GM18907 (cell line): ENCODE data around the gene CITED2.
"Not testable (repeated sequence)": the region's sequence is repeated elsewhere in the genome, so short reads cannot be mapped to it uniquely, and the experiment has no call there.

Experiments
- ATAC-seq: cut with Tn5 transposase; IDR thresholded peaks from one replicate; pipeline ENCODE4 v1.9.1; 2021; ENCODE audit warnings: mild to moderate bottlenecking, moderate library complexity; ENCODE audit not compliant: unreplicated experiment

Gene CITED2

GRCh38 chr6:139367810-139368351 lies 6.6 kb downstream of the CITED2 start:
- no peak for ATAC-seq

GRCh38 chr6:139364982-139365379 lies 9.5 kb downstream of the CITED2 start:
- ATAC-seq = no peak

- peak; percentile 44 for ATAC-seq
These were observed 10.0 kb downstream of the CITED2 start for GRCh38 chr6:139364302-139364981.

- ATAC-seq = not testable (repeated sequence)
These were observed 10.7 kb downstream of the CITED2 start for GRCh38 chr6:139363797-139364196.

GRCh38 chr6:139363123-139363522 lies 11.3 kb downstream of the CITED2 start:
- not testable (repeated sequence) for ATAC-seq

GRCh38 chr6:139361211-139361610 lies 13.2 kb downstream of the CITED2 start:
- ATAC-seq = no peak

GRCh38 chr6:139356924-139357323 lies 17.5 kb downstream of the CITED2 start:
- no peak for ATAC-seq

GRCh38 chr6:139355777-139356445 lies 18.5 kb downstream of the CITED2 start:
- no peak for ATAC-seq

- ATAC-seq = peak; percentile 73
These were observed 19.3 kb downstream of the CITED2 start for GRCh38 chr6:139355172-139355571.

GRCh38 chr6:139354189-139354588 lies 20.3 kb downstream of the CITED2 start:
- no peak for ATAC-seq

GRCh38 chr6:139349464-139350020 lies 24.9 kb downstream of the CITED2 start:
- no peak for ATAC-seq

GRCh38 chr6:139346392-139346791 lies 28.1 kb downstream of the CITED2 start:
- ATAC-seq = no peak

- ATAC-seq = no peak
These were observed 30.1 kb downstream of the CITED2 start for GRCh38 chr6:139344186-139344963.

GRCh38 chr6:139343052-139343750 lies 31.2 kb downstream of the CITED2 start:
- no peak for ATAC-seq

- ATAC-seq = no peak
These were observed 33.4 kb downstream of the CITED2 start for GRCh38 chr6:139341060-139341459.

GRCh38 chr6:139338795-139339194 lies 35.7 kb downstream of the CITED2 start:
- no peak for ATAC-seq

- ATAC-seq = no peak
These were observed 36.6 kb downstream of the CITED2 start for GRCh38 chr6:139337830-139338229.

GRCh38 chr6:139337001-139337400 lies 37.4 kb downstream of the CITED2 start:
- ATAC-seq = peak; percentile 24

- ATAC-seq = peak; percentile 65
These were observed 38.0 kb downstream of the CITED2 start for GRCh38 chr6:139336488-139336887.

- ATAC-seq = no peak
These were observed 38.8 kb downstream of the CITED2 start for GRCh38 chr6:139335447-139336210.
